GM12878 (cell line): ENCODE results near the gene MAN2A2. TPM values are rescaled to one million over a fixed set of nuclear protein-coding genes. Genes with fewer than 3 reads are reported as not detected.

Source experiments
- BRCA1 ChIP-seq: IDR thresholded peaks from 2 replicates; pipeline ENCODE4 v1.6.1; 2011; ENCODE audit warnings: low read depth, low read length, improper control_type of control experiment
- CBX3 ChIP-seq: fragments of 200-600 bp; sonication (generic); IDR thresholded peaks from 2 replicates; pipeline ENCODE4 v1.6.1; 2016; ENCODE audit warnings: low read depth, borderline replicate concordance
- GATAD2B ChIP-seq: fragments of 450-650 bp; conservative IDR thresholded peaks from 2 replicates; pipeline ENCODE4 v1.6.1; 2017; ENCODE audit warnings: low read depth, mild to moderate bottlenecking, moderate library complexity
- HDAC2 ChIP-seq: fragments of 200-600 bp; sonication (generic); IDR thresholded peaks from 2 replicates; pipeline ENCODE4 v1.6.1; 2017
- HDAC6 ChIP-seq: fragments of 200-600 bp; sonication (generic); IDR thresholded peaks from one replicate; pipeline ENCODE4 v1.8.0; 2017; ENCODE audit warnings: antibody characterized with exemption; ENCODE audit not compliant: unreplicated experiment
- MEF2A ChIP-seq: IDR thresholded peaks from 2 replicates; pipeline ENCODE4 v1.6.1; 2011; ENCODE audit warnings: low read depth, mild to moderate bottlenecking, low read length, moderate library complexity; ENCODE audit not compliant: insufficient read depth
- MLLT1 ChIP-seq: fragments of 450-650 bp; IDR thresholded peaks from 2 replicates; pipeline ENCODE4 v1.6.1; 2016; ENCODE audit warnings: mild to moderate bottlenecking
- MTA2 ChIP-seq: fragments of 450-650 bp; IDR thresholded peaks from 2 replicates; pipeline ENCODE4 v1.6.1; 2016; ENCODE audit warnings: low read depth, mild to moderate bottlenecking, moderate library complexity
- NFXL1 ChIP-seq: fragments of 450-650 bp; IDR thresholded peaks from 2 replicates; pipeline ENCODE4 v1.6.1; 2017; ENCODE audit warnings: antibody characterized with exemption, mild to moderate bottlenecking, borderline replicate concordance
- NR2C1 ChIP-seq: fragments of 450-650 bp; IDR thresholded peaks from 2 replicates; pipeline ENCODE4 v1.6.1; 2017; ENCODE audit warnings: antibody characterized with exemption, mild to moderate bottlenecking, moderate library complexity
- SIN3A ChIP-seq: IDR thresholded peaks from 2 replicates; pipeline ENCODE4 v1.6.1; 2012; ENCODE audit warnings: low read depth, low read length, improper control_type of control experiment
- SREBF2 ChIP-seq: IDR thresholded peaks from 2 replicates; pipeline ENCODE4 v1.6.1; 2012; ENCODE audit warnings: mild to moderate bottlenecking, low read length
- ZNF274 ChIP-seq: IDR thresholded peaks from one replicate; pipeline ENCODE4 v1.8.0; 2011; ENCODE audit not compliant: insufficient read length, insufficient read depth
- polyA plus RNA-seq, 11 experiments: library from polyadenylated mRNA; depleted of rRNA in 4 of 11; unstranded in 6 of 11; stranded (reverse) in 5 of 11; fragments of >200 nt; fragmentation: Nextera tagmentation in 4 of 11; fragmentation: Illumina TruSeq in 1 of 11; extraction: Ambion mirVana in 4 of 11; extraction: Trizol in 1 of 11; gene quantifications; 1 replicate in 1 of 11; 2 replicates in 10 of 11; pipeline versions ENCODE4 v1.2.1 to v1.2.3, GENCODE V29; 2011 to 2016; ENCODE audit warnings: inconsistent platforms in 2 of 11, missing spikeins in 2 of 11, low read depth in 1 of 11
- total RNA-seq, 4 experiments: library from RNA; depleted of rRNA in 3 of 4; stranded (reverse); fragments of >200 nt in 3 of 4; fragmentation: Illumina TruSeq in 1 of 4; extraction: Trizol in 1 of 4; gene quantifications; 2 replicates each; pipeline versions ENCODE4 v1.2.1 to v1.2.3, GENCODE V29; 2013 to 2021
- TF ChIP-seq, protein P1 (sequence below): fragments of 450-650 bp; IDR thresholded peaks from 2 replicates; pipeline ENCODE4 v1.6.1; 2017; ENCODE audit warnings: mild to moderate bottlenecking, moderate library complexity
- TF ChIP-seq, protein P2 (sequence below): fragments of 450-650 bp; formaldehyde crosslinking; IDR thresholded peaks from 2 replicates; pipeline ENCODE4 v1.4.0; 2022; ENCODE audit warnings: mild to moderate bottlenecking, moderate library complexity

MAN2A2 gene
- total and polyA plus RNA-seq, 10 of the 15 experiments (the other 5 are each of a cell fraction or from before 2014, with no cell fraction given), result 4.2 to 79.4 (median 23.2) TPM

GRCh38 chr15:90866800-90867199, 36.3 kb upstream of the MAN2A2 start (continued):
- TF ChIP-seq, protein P1, sequence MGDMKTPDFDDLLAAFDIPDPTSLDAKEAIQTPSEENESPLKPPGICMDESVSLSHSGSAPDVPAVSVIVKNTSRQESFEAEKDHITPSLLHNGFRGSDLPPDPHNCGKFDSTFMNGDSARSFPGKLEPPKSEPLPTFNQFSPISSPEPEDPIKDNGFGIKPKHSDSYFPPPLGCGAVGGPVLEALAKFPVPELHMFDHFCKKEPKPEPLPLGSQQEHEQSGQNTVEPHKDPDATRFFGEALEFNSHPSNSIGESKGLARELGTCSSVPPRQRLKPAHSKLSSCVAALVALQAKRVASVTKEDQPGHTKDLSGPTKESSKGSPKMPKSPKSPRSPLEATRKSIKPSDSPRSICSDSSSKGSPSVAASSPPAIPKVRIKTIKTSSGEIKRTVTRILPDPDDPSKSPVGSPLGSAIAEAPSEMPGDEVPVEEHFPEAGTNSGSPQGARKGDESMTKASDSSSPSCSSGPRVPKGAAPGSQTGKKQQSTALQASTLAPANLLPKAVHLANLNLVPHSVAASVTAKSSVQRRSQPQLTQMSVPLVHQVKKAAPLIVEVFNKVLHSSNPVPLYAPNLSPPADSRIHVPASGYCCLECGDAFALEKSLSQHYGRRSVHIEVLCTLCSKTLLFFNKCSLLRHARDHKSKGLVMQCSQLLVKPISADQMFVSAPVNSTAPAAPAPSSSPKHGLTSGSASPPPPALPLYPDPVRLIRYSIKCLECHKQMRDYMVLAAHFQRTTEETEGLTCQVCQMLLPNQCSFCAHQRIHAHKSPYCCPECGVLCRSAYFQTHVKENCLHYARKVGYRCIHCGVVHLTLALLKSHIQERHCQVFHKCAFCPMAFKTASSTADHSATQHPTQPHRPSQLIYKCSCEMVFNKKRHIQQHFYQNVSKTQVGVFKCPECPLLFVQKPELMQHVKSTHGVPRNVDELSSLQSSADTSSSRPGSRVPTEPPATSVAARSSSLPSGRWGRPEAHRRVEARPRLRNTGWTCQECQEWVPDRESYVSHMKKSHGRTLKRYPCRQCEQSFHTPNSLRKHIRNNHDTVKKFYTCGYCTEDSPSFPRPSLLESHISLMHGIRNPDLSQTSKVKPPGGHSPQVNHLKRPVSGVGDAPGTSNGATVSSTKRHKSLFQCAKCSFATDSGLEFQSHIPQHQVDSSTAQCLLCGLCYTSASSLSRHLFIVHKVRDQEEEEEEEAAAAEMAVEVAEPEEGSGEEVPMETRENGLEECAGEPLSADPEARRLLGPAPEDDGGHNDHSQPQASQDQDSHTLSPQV, result no peak
- TF ChIP-seq GATAD2B (no peak), HDAC2 (no peak), NFXL1 (no peak), CBX3 (no peak), HDAC6 (no peak), BRCA1 (no peak), MLLT1 (no peak), SIN3A (no peak), MEF2A (no peak), ZNF274 (no peak), NR2C1 (no peak), MTA2 (no peak), SREBF2 (no peak)
- TF ChIP-seq, protein P2, sequence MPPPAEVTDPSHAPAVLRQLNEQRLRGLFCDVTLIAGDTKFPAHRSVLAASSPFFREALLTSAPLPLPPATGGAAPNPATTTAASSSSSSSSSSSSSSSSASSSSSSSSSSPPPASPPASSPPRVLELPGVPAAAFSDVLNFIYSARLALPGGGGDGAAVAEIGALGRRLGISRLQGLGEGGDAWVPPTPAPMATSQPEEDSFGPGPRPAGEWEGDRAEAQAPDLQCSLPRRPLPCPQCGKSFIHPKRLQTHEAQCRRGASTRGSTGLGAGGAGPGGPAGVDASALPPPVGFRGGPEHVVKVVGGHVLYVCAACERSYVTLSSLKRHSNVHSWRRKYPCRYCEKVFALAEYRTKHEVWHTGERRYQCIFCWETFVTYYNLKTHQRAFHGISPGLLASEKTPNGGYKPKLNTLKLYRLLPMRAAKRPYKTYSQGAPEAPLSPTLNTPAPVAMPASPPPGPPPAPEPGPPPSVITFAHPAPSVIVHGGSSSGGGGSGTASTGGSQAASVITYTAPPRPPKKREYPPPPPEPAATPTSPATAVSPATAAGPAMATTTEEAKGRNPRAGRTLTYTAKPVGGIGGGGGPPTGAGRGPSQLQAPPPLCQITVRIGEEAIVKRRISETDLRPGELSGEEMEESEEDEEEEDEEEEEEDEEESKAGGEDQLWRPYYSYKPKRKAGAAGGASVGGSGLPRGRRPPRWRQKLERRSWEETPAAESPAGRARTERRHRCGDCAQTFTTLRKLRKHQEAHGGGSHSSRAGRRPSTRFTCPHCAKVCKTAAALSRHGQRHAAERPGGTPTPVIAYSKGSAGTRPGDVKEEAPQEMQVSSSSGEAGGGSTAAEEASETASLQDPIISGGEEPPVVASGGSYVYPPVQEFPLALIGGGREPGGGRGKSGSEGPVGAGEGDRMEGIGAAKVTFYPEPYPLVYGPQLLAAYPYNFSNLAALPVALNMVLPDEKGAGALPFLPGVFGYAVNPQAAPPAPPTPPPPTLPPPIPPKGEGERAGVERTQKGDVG (CRISPR knock-in tag), result no peak
